Iris pigment epithelial cell (primary cell): ENCODE measurements around the gene PLIN5.
A peak's percentile ranks its signal among the peaks of the same experiment; 100 is the strongest.
"Not testable (repeated sequence)": the region's sequence is repeated elsewhere in the genome, so short reads cannot be mapped to it uniquely, and the experiment has no call there.

Experiments used
- DNase-seq: peaks from one replicate; pipeline ENCODE4 v3.0.0-alpha.2; 2011; ENCODE audit warnings: low read depth

PLIN5 gene

GRCh38 chr19:4567584-4568071, 32.6 kb upstream of the PLIN5 start:
- peak; percentile 35 for DNase-seq

- DNase-seq = no peak
Observed at GRCh38 chr19:4566402-4567051, 31.5 kb upstream of the PLIN5 start.

GRCh38 chr19:4563562-4563961, 28.5 kb upstream of the PLIN5 start:
- DNase-seq = not testable (repeated sequence)

- not testable (repeated sequence) for DNase-seq
Observed at GRCh38 chr19:4562085-4562484, 27.1 kb upstream of the PLIN5 start.

- DNase-seq = peak; percentile 55
Observed at GRCh38 chr19:4559569-4559968, 24.5 kb upstream of the PLIN5 start, which contains the start of gene SEMA6B. TSS of gene SEMA6B (minus strand) at chr19:4559684. CDS start at chr19:4558457, 1,227 bp downstream.

GRCh38 chr19:4557971-4558941, 23.2 kb upstream of the PLIN5 start:
- no peak for DNase-seq

GRCh38 chr19:4557144-4557970, 22.3 kb upstream of the PLIN5 start:
- DNase-seq = no peak

- no peak for DNase-seq
Observed at GRCh38 chr19:4556597-4557127, 21.6 kb upstream of the PLIN5 start.

- no peak for DNase-seq
Observed at GRCh38 chr19:4555657-4556561, 20.9 kb upstream of the PLIN5 start.

GRCh38 chr19:4554717-4555116, 19.7 kb upstream of the PLIN5 start:
- DNase-seq = no peak

- DNase-seq = no peak
Observed at GRCh38 chr19:4553775-4554174, 18.8 kb upstream of the PLIN5 start.

- DNase-seq = no peak
Observed at GRCh38 chr19:4553092-4553695, 18.2 kb upstream of the PLIN5 start.

GRCh38 chr19:4552525-4552819, 17.4 kb upstream of the PLIN5 start:
- DNase-seq = no peak

- DNase-seq = no peak
Observed at GRCh38 chr19:4550479-4551050, 15.5 kb upstream of the PLIN5 start.

GRCh38 chr19:4550018-4550417, 15.0 kb upstream of the PLIN5 start:
- DNase-seq = no peak

- no peak for DNase-seq
Observed at GRCh38 chr19:4548238-4548584, 13.2 kb upstream of the PLIN5 start.

GRCh38 chr19:4547303-4548237, 12.5 kb upstream of the PLIN5 start:
- DNase-seq = no peak

GRCh38 chr19:4543842-4544647, 9.0 kb upstream of the PLIN5 start:
- DNase-seq = no peak
